ENCODE data around the gene ZBTB46.

The ZBTB46 gene

GRCh38 chr20:63759377-63759901, 71.6 kb downstream of the ZBTB46 start:
- Histone ChIP-seq H3K9me3 (ENCODE audit: control insufficient read depth, low read length) (no peaks in the 10 kb centered on the region), H3K4me3 (ENCODE audit: low read length) (no peak overlapping the region), H3K36me3 (ENCODE audit: control insufficient read depth, insufficient read depth, low read length) (no peaks in the 10 kb centered on the region), H3K9ac (ENCODE audit: low read length) (no peak overlapping the region), H3K27me3 (ENCODE audit: control insufficient read depth, insufficient read depth, low read length) (peaks cover 4% of the 10 kb centered on the region), H3K4me1 (ENCODE audit: control insufficient read depth, insufficient read depth, low read length) (no peaks in the 10 kb centered on the region)

GRCh38 chr20:63758152-63758551, 72.9 kb downstream of the ZBTB46 start:
- no peaks in the 10 kb centered on the region for H3K36me3 ChIP-seq (ENCODE audit: control insufficient read depth, insufficient read depth, low read length)

GRCh38 chr20:63756648-63756991, 74.4 kb downstream of the ZBTB46 start:
- no peaks in the 10 kb centered on the region for H3K36me3 ChIP-seq (ENCODE audit: control insufficient read depth, insufficient read depth, low read length)
- no peaks in the 10 kb centered on the region for H3K9me3 ChIP-seq (ENCODE audit: control insufficient read depth, low read length)
- H3K4me3 ChIP-seq (ENCODE audit: low read length): no peak overlapping the region
- H3K9ac ChIP-seq (ENCODE audit: low read length): no peak overlapping the region
- H3K4me1 ChIP-seq (ENCODE audit: control insufficient read depth, insufficient read depth, low read length): no peaks in the 10 kb centered on the region
- H3K27me3 ChIP-seq (ENCODE audit: control insufficient read depth, insufficient read depth, low read length): no peaks in the 10 kb centered on the region

More at GRCh38 chr20:63758152-63758551, 72.9 kb downstream of the ZBTB46 start:
- no peak overlapping the region for H3K4me3 ChIP-seq (ENCODE audit: low read length)
- peaks cover 2% of the 10 kb centered on the region for H3K27me3 ChIP-seq (ENCODE audit: control insufficient read depth, insufficient read depth, low read length)
- H3K4me1 ChIP-seq (ENCODE audit: control insufficient read depth, insufficient read depth, low read length): no peaks in the 10 kb centered on the region
- H3K9me3 ChIP-seq (ENCODE audit: control insufficient read depth, low read length): no peaks in the 10 kb centered on the region
- no peak overlapping the region for H3K9ac ChIP-seq (ENCODE audit: low read length)

- no peaks in the 10 kb centered on the region for H3K4me1 ChIP-seq (ENCODE audit: control insufficient read depth, insufficient read depth, low read length)
- no peak overlapping the region for H3K4me3 ChIP-seq (ENCODE audit: low read length)
- H3K27me3 ChIP-seq (ENCODE audit: control insufficient read depth, insufficient read depth, low read length): no peaks in the 10 kb centered on the region
- H3K9me3 ChIP-seq (ENCODE audit: control insufficient read depth, low read length): no peaks in the 10 kb centered on the region
- no peak overlapping the region for H3K9ac ChIP-seq (ENCODE audit: low read length)
- no peaks in the 10 kb centered on the region for H3K36me3 ChIP-seq (ENCODE audit: control insufficient read depth, insufficient read depth, low read length)
These were observed 75.0 kb downstream of the ZBTB46 start for GRCh38 chr20:63755933-63756647.

- H3K4me3 ChIP-seq (ENCODE audit: low read length): no peak overlapping the region
- H3K9me3 ChIP-seq (ENCODE audit: control insufficient read depth, low read length): no peaks in the 10 kb centered on the region
- H3K27me3 ChIP-seq (ENCODE audit: control insufficient read depth, insufficient read depth, low read length): no peaks in the 10 kb centered on the region
- H3K36me3 ChIP-seq (ENCODE audit: control insufficient read depth, insufficient read depth, low read length): no peaks in the 10 kb centered on the region
- H3K4me1 ChIP-seq (ENCODE audit: control insufficient read depth, insufficient read depth, low read length): no peaks in the 10 kb centered on the region
- H3K9ac ChIP-seq (ENCODE audit: low read length): no peak overlapping the region
These were observed 77.1 kb downstream of the ZBTB46 start for GRCh38 chr20:63754008-63754407.

GRCh38 chr20:63753381-63753780, 77.7 kb downstream of the ZBTB46 start:
- no peaks in the 10 kb centered on the region for H3K4me1 ChIP-seq (ENCODE audit: control insufficient read depth, insufficient read depth, low read length)

GRCh38 chr20:63752411-63753101, 78.5 kb downstream of the ZBTB46 start:
- H3K4me1 ChIP-seq (ENCODE audit: control insufficient read depth, insufficient read depth, low read length): no peaks in the 10 kb centered on the region
- H3K4me3 ChIP-seq (ENCODE audit: low read length): no peak overlapping the region
- H3K9ac ChIP-seq (ENCODE audit: low read length): no peak overlapping the region
- H3K9me3 ChIP-seq (ENCODE audit: control insufficient read depth, low read length): no peaks in the 10 kb centered on the region
- H3K36me3 ChIP-seq (ENCODE audit: control insufficient read depth, insufficient read depth, low read length): no peaks in the 10 kb centered on the region
- no peaks in the 10 kb centered on the region for H3K27me3 ChIP-seq (ENCODE audit: control insufficient read depth, insufficient read depth, low read length)

More at GRCh38 chr20:63753381-63753780, 77.7 kb downstream of the ZBTB46 start:
- Histone ChIP-seq H3K9ac (ENCODE audit: low read length) (no peak overlapping the region), H3K27me3 (ENCODE audit: control insufficient read depth, insufficient read depth, low read length) (no peaks in the 10 kb centered on the region), H3K4me3 (ENCODE audit: low read length) (no peak overlapping the region), H3K9me3 (ENCODE audit: control insufficient read depth, low read length) (no peaks in the 10 kb centered on the region), H3K36me3 (ENCODE audit: control insufficient read depth, insufficient read depth, low read length) (no peaks in the 10 kb centered on the region)

GRCh38 chr20:63751471-63752271, 79.4 kb downstream of the ZBTB46 start:
- no peaks in the 10 kb centered on the region for H3K36me3 ChIP-seq (ENCODE audit: control insufficient read depth, insufficient read depth, low read length)
- H3K27me3 ChIP-seq (ENCODE audit: control insufficient read depth, insufficient read depth, low read length): no peaks in the 10 kb centered on the region
- no peaks in the 10 kb centered on the region for H3K4me1 ChIP-seq (ENCODE audit: control insufficient read depth, insufficient read depth, low read length)
- no peaks in the 10 kb centered on the region for H3K9me3 ChIP-seq (ENCODE audit: control insufficient read depth, low read length)
- no peak overlapping the region for H3K9ac ChIP-seq (ENCODE audit: low read length)
- H3K4me3 ChIP-seq (ENCODE audit: low read length): no peak overlapping the region

GRCh38 chr20:63750807-63751470, 80.1 kb downstream of the ZBTB46 start:
- Histone ChIP-seq H3K4me3 (ENCODE audit: low read length) (no peak overlapping the region), H3K36me3 (ENCODE audit: control insufficient read depth, insufficient read depth, low read length) (no peaks in the 10 kb centered on the region), H3K27me3 (ENCODE audit: control insufficient read depth, insufficient read depth, low read length) (no peaks in the 10 kb centered on the region), H3K4me1 (ENCODE audit: control insufficient read depth, insufficient read depth, low read length) (no peaks in the 10 kb centered on the region), H3K9me3 (ENCODE audit: control insufficient read depth, low read length) (no peaks in the 10 kb centered on the region), H3K9ac (ENCODE audit: low read length) (no peak overlapping the region)

- Histone ChIP-seq H3K9me3 (ENCODE audit: control insufficient read depth, low read length) (no peaks in the 10 kb centered on the region), H3K36me3 (ENCODE audit: control insufficient read depth, insufficient read depth, low read length) (no peaks in the 10 kb centered on the region), H3K27me3 (ENCODE audit: control insufficient read depth, insufficient read depth, low read length) (no peaks in the 10 kb centered on the region), H3K4me1 (ENCODE audit: control insufficient read depth, insufficient read depth, low read length) (no peaks in the 10 kb centered on the region), H3K4me3 (ENCODE audit: low read length) (no peak overlapping the region), H3K9ac (ENCODE audit: low read length) (no peak overlapping the region)
These were observed 81.2 kb downstream of the ZBTB46 start for GRCh38 chr20:63749597-63750508.

- Histone ChIP-seq H3K36me3 (ENCODE audit: control insufficient read depth, insufficient read depth, low read length) (no peaks in the 10 kb centered on the region), H3K4me1 (ENCODE audit: control insufficient read depth, insufficient read depth, low read length) (no peaks in the 10 kb centered on the region), H3K4me3 (ENCODE audit: low read length) (no peak overlapping the region), H3K9ac (ENCODE audit: low read length) (no peak overlapping the region), H3K9me3 (ENCODE audit: control insufficient read depth, low read length) (no peaks in the 10 kb centered on the region), H3K27me3 (ENCODE audit: control insufficient read depth, insufficient read depth, low read length) (no peaks in the 10 kb centered on the region)
These were observed 82.2 kb downstream of the ZBTB46 start for GRCh38 chr20:63748934-63749270.

Data from mucosa of stomach (tissue), 1 donor.